Measurements from ENCODE around the gene MKNK1.

The MKNK1 gene

DNA sequence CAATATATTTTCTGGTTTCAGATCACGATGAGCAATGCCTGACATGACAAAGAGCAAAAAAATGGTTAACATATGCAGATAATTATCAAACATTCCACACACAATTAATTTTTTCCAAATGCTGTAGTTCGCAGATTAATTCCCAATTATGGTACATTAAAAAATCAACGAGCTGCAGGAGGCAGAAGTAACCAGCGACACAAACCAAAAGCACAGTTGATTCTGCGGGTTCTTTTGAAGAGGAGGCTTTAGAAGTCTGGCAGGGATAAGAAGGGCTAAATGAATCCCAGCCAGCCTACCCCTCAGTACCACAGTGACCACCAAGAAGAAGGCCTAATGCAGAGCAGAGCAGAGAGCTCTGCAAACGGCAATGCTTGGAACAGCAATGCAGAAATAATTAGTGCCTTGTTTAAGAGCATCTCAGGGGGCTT lies 35.6 kb downstream of the MKNK1 start:
- no peaks in the 10 kb centered on the region for H3K27me3 ChIP-seq
- H3K9me3 ChIP-seq = no peaks in the 10 kb centered on the region
- no peak overlapping the region for H3K4me3 ChIP-seq (ENCODE audit: low read depth in 1 of 2, low read length in 1 of 2)
- TF ChIP-seq, protein P1, sequence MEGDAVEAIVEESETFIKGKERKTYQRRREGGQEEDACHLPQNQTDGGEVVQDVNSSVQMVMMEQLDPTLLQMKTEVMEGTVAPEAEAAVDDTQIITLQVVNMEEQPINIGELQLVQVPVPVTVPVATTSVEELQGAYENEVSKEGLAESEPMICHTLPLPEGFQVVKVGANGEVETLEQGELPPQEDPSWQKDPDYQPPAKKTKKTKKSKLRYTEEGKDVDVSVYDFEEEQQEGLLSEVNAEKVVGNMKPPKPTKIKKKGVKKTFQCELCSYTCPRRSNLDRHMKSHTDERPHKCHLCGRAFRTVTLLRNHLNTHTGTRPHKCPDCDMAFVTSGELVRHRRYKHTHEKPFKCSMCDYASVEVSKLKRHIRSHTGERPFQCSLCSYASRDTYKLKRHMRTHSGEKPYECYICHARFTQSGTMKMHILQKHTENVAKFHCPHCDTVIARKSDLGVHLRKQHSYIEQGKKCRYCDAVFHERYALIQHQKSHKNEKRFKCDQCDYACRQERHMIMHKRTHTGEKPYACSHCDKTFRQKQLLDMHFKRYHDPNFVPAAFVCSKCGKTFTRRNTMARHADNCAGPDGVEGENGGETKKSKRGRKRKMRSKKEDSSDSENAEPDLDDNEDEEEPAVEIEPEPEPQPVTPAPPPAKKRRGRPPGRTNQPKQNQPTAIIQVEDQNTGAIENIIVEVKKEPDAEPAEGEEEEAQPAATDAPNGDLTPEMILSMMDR (IDR thresholded peaks at IDR 0.05) = no peak
- no peaks in the 10 kb centered on the region for H3K4me1 ChIP-seq (ENCODE audit: control insufficient read depth in 1 of 2, insufficient read depth in 1 of 2, low read depth in 1 of 2, low read length in 1 of 2)
- H3K27ac ChIP-seq = no peak overlapping the region
- peaks cover 94% of the 10 kb centered on the region for H3K36me3 ChIP-seq

GRCh38 chr1:46563341-46563740 lies 40.7 kb downstream of the MKNK1 start:
- no peaks in the 10 kb centered on the region for H3K9me3 ChIP-seq
- no peak overlapping the region for H3K27ac ChIP-seq
- no peak overlapping the region for H3K4me3 ChIP-seq (ENCODE audit: low read depth in 1 of 2, low read length in 1 of 2)
- no peaks in the 10 kb centered on the region for H3K27me3 ChIP-seq
- H3K4me1 ChIP-seq (ENCODE audit: control insufficient read depth in 1 of 2, insufficient read depth in 1 of 2, low read depth in 1 of 2, low read length in 1 of 2) = no peaks in the 10 kb centered on the region
- peaks cover 98% of the 10 kb centered on the region for H3K36me3 ChIP-seq
- TF ChIP-seq, protein P1 (IDR thresholded peaks at IDR 0.05) = no peak

DNA sequence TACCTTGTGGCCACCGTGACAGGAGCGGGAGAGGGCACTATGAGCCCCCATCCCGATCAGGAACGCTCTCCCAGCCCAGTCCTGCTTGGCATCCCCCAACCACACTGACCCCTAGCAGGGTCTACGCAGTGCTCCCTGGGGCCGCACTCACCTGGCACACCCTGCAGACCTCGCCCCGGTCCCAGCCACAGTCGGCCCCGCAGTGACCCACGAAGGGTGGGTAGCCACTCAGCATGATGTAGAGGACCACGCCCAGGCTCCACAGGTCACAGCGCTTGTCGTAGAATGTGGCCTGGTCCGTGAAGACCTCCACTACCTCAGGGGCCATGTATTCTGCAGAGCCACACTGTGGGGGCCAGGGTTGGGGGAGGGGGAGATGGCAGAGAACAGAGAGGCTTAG lies 41.6 kb downstream of the MKNK1 start:
- Histone ChIP-seq H3K27me3 (no peaks in the 10 kb centered on the region), H3K27ac (no peak overlapping the region), H3K4me1 (ENCODE audit: control insufficient read depth in 1 of 2, insufficient read depth in 1 of 2, low read depth in 1 of 2, low read length in 1 of 2) (no peaks in the 10 kb centered on the region), H3K36me3 (peaks cover 98% of the 10 kb centered on the region), H3K4me3 (ENCODE audit: low read depth in 1 of 2, low read length in 1 of 2) (no peak overlapping the region), H3K9me3 (no peaks in the 10 kb centered on the region)
- TF ChIP-seq, protein P1 (IDR thresholded peaks at IDR 0.05) = no peak

DNA sequence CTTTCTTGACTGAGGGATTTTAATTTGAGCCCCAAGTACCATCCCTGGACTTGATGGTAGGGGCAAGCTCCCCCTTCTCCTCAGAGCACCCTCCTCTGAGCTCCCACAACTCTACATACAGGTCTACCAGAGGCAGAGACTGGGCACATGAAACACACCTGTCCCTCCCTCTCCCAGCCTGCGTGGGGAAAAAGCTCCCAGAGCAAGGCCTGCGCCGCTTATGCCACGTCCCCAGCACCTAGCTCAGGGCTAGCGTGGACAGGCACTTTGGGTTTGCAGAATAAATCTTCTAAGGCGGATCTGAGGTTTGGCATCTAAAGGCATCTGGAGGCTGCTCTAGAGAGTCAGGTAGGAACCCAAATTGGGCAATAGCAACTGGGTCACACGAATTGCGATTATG lies 45.1 kb downstream of the MKNK1 start:
- H3K4me3 ChIP-seq (ENCODE audit: low read depth in 1 of 2, low read length in 1 of 2) = no peak overlapping the region
- H3K9me3 ChIP-seq = no peaks in the 10 kb centered on the region
- no peak overlapping the region for H3K27ac ChIP-seq
- peaks cover 74% of the 10 kb centered on the region for H3K36me3 ChIP-seq
- TF ChIP-seq, protein P1 (IDR thresholded peaks at IDR 0.05) = no peak
- H3K27me3 ChIP-seq = no peaks in the 10 kb centered on the region
- no peaks in the 10 kb centered on the region for H3K4me1 ChIP-seq (ENCODE audit: control insufficient read depth in 1 of 2, insufficient read depth in 1 of 2, low read depth in 1 of 2, low read length in 1 of 2)

- TF ChIP-seq, protein P1 (IDR thresholded peaks at IDR 0.05) = no peak
These were observed 45.7 kb downstream of the MKNK1 start for GRCh38 chr1:46558141-46558963.

More at GRCh38 chr1:46558141-46558963, 45.7 kb downstream of the MKNK1 start:
- H3K9me3 ChIP-seq = no peaks in the 10 kb centered on the region
- H3K4me1 ChIP-seq (ENCODE audit: control insufficient read depth in 1 of 2, insufficient read depth in 1 of 2, low read depth in 1 of 2, low read length in 1 of 2) = no peaks in the 10 kb centered on the region
- peaks cover 69% of the 10 kb centered on the region for H3K36me3 ChIP-seq
- H3K27me3 ChIP-seq = no peaks in the 10 kb centered on the region
- peak overlapping the region; percentile 43 for H3K27ac ChIP-seq
- no peak overlapping the region for H3K4me3 ChIP-seq (ENCODE audit: low read depth in 1 of 2, low read length in 1 of 2)
